Measurements from ENCODE around the gene CNOT3.

CNOT3 gene

GRCh38 chr19:54189145-54189734 is 51.7 kb downstream of the CNOT3 start, which contains the start of gene MBOAT7 (continued):
- TF ChIP-seq ZNF391 (tag by site-specific recombination; IDR thresholded peaks at IDR 0.05; ENCODE audit: borderline replicate concordance, low read depth), result no peak
- no peak for TF ChIP-seq YY1 (tag by site-specific recombination; IDR thresholded peaks at IDR 0.05)
- TF ChIP-seq ZNF558 (tag by site-specific recombination; IDR thresholded peaks at IDR 0.05), result no peak
- 0 out of 2 replicates have a peak, but pooled peaks have one; percentile 39 for TF ChIP-seq SP7 (tag by site-specific recombination; IDR thresholded peaks at IDR 0.05)
- TF ChIP-seq OSR2 (tag by site-specific recombination; IDR thresholded peaks at IDR 0.05), result no peak
- 0 out of 2 replicates have a peak, but pooled peaks have one; percentile 94 for TF ChIP-seq HOXC10 (CRISPR knock-in tag; IDR thresholded peaks at IDR 0.05)
- no peak for TF ChIP-seq ZBTB1 (tag by site-specific recombination; IDR thresholded peaks at IDR 0.05)
- TF ChIP-seq, protein P1, sequence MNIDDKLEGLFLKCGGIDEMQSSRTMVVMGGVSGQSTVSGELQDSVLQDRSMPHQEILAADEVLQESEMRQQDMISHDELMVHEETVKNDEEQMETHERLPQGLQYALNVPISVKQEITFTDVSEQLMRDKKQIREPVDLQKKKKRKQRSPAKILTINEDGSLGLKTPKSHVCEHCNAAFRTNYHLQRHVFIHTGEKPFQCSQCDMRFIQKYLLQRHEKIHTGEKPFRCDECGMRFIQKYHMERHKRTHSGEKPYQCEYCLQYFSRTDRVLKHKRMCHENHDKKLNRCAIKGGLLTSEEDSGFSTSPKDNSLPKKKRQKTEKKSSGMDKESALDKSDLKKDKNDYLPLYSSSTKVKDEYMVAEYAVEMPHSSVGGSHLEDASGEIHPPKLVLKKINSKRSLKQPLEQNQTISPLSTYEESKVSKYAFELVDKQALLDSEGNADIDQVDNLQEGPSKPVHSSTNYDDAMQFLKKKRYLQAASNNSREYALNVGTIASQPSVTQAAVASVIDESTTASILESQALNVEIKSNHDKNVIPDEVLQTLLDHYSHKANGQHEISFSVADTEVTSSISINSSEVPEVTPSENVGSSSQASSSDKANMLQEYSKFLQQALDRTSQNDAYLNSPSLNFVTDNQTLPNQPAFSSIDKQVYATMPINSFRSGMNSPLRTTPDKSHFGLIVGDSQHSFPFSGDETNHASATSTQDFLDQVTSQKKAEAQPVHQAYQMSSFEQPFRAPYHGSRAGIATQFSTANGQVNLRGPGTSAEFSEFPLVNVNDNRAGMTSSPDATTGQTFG (tag by site-specific recombination; IDR thresholded peaks at IDR 0.05; ENCODE audit: borderline replicate concordance), result no peak
- TF ChIP-seq ZNF596 (tag by site-specific recombination; IDR thresholded peaks at IDR 0.05), result no peak
- peak; percentile 98 for TF ChIP-seq PBX3 (CRISPR knock-in tag; IDR thresholded peaks at IDR 0.05)
- no peak for TF ChIP-seq ZSCAN18 (tag by site-specific recombination; IDR thresholded peaks at IDR 0.05)
- TF ChIP-seq ZNF416 (tag by site-specific recombination; IDR thresholded peaks at IDR 0.05), result no peak
- TF ChIP-seq, protein P2, sequence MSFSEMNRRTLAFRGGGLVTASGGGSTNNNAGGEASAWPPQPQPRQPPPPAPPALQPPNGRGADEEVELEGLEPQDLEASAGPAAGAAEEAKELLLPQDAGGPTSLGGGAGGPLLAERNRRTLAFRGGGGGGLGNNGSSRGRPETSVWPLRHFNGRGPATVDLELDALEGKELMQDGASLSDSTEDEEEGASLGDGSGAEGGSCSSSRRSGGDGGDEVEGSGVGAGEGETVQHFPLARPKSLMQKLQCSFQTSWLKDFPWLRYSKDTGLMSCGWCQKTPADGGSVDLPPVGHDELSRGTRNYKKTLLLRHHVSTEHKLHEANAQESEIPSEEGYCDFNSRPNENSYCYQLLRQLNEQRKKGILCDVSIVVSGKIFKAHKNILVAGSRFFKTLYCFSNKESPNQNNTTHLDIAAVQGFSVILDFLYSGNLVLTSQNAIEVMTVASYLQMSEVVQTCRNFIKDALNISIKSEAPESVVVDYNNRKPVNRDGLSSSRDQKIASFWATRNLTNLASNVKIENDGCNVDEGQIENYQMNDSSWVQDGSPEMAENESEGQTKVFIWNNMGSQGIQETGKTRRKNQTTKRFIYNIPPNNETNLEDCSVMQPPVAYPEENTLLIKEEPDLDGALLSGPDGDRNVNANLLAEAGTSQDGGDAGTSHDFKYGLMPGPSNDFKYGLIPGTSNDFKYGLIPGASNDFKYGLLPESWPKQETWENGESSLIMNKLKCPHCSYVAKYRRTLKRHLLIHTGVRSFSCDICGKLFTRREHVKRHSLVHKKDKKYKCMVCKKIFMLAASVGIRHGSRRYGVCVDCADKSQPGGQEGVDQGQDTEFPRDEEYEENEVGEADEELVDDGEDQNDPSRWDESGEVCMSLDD (tag by site-specific recombination; IDR thresholded peaks at IDR 0.05), result no peak
- no peak for TF ChIP-seq TRIM28 (IDR thresholded peaks at IDR 0.05; ENCODE audit: borderline replicate concordance, low read length)
- peak; percentile 47 for TF ChIP-seq ZIC2 (tag by site-specific recombination; IDR thresholded peaks at IDR 0.05)
- no peak for TF ChIP-seq TCF7L2 (IDR thresholded peaks at IDR 0.05; ENCODE audit: borderline replicate concordance, low read depth, low read length)
- TF ChIP-seq ZNF335 (tag by site-specific recombination; conservative IDR thresholded peaks at IDR 0.05), result peak; percentile 88
- peak; percentile 56; the same call in 1 of the 2 replicates for TF ChIP-seq ZSCAN30 (tag by site-specific recombination; IDR thresholded peaks at IDR 0.05)
- no peak for TF ChIP-seq ZNF223 (tag by site-specific recombination; IDR thresholded peaks at IDR 0.05)
- TF ChIP-seq, protein P3, sequence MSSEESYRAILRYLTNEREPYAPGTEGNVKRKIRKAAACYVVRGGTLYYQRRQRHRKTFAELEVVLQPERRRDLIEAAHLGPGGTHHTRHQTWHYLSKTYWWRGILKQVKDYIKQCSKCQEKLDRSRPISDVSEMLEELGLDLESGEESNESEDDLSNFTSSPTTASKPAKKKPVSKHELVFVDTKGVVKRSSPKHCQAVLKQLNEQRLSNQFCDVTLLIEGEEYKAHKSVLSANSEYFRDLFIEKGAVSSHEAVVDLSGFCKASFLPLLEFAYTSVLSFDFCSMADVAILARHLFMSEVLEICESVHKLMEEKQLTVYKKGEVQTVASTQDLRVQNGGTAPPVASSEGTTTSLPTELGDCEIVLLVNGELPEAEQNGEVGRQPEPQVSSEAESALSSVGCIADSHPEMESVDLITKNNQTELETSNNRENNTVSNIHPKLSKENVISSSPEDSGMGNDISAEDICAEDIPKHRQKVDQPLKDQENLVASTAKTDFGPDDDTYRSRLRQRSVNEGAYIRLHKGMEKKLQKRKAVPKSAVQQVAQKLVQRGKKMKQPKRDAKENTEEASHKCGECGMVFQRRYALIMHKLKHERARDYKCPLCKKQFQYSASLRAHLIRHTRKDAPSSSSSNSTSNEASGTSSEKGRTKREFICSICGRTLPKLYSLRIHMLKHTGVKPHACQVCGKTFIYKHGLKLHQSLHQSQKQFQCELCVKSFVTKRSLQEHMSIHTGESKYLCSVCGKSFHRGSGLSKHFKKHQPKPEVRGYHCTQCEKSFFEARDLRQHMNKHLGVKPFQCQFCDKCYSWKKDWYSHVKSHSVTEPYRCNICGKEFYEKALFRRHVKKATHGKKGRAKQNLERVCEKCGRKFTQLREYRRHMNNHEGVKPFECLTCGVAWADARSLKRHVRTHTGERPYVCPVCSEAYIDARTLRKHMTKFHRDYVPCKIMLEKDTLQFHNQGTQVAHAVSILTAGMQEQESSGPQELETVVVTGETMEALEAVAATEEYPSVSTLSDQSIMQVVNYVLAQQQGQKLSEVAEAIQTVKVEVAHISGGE (tag by site-specific recombination; conservative IDR thresholded peaks at IDR 0.05; ENCODE audit: low read depth), result no peak
- no peak for TF ChIP-seq ZFP41 (tag by site-specific recombination; IDR thresholded peaks at IDR 0.05; ENCODE audit: borderline replicate concordance)
- TF ChIP-seq ZNF398 (tag by site-specific recombination; IDR thresholded peaks at IDR 0.05), result no peak
- TF ChIP-seq ZNF707 (tag by site-specific recombination; IDR thresholded peaks at IDR 0.05), result no peak
- no peak for TF ChIP-seq REPIN1 (tag by site-specific recombination; IDR thresholded peaks at IDR 0.05; ENCODE audit: low read depth)
- TF ChIP-seq ZNF600 (tag by site-specific recombination; IDR thresholded peaks at IDR 0.05), result no peak
- TF ChIP-seq ZNF248 (tag by site-specific recombination; IDR thresholded peaks at IDR 0.05), result no peak
- no peak for TF ChIP-seq ZNF311 (tag by site-specific recombination; IDR thresholded peaks at IDR 0.05; ENCODE audit: borderline replicate concordance)
- TF ChIP-seq ZFP3 (tag by site-specific recombination; IDR thresholded peaks at IDR 0.05; ENCODE audit: low read depth), result no peak
